IMR-90 (cell line): ENCODE data around the gene ITGAE. TPM values are rescaled to one million over a fixed set of nuclear protein-coding genes. Genes with fewer than 3 reads are reported as not detected.
A peak's percentile ranks its signal among the peaks of the same experiment; 100 is the strongest.

Experiments
- ATAC-seq: fragments of 200-7000 bp; cut with Tn5 transposase; 2 replicates; pipeline ENCODE4 v1.9.1; 2020; ENCODE audit warnings: low read depth, mild to moderate bottlenecking, moderate library complexity
- BruUV-seq: library from RNA; stranded (reverse); fragments of 400-500 nt; replicated peaks from 2 replicates; lab custom pipeline; 2021; lab: Mats Ljungman, UMichigan
- CTCF ChIA-PET: fragments of 300-600 bp; formaldehyde crosslinking; extraction: SDS; loops from one replicate; lab custom pipeline; 2021; ENCODE audit warnings: antibody characterized with exemption; lab: Yijun Ruan, JAX
- POLR2A ChIA-PET: fragments of 300-600 bp; sonication (Branson Sonifier 250); formaldehyde crosslinking; loops from one replicate; lab custom pipeline; 2022; ENCODE audit warnings: antibody characterized with exemption; ENCODE audit not compliant: unreplicated experiment; lab: Charles Lee
- DNase-seq: peaks from one replicate; pipeline ENCODE4 v3.0.0; 2013
- H2AFZ ChIP-seq: replicated peaks from 2 replicates; pipeline ENCODE3; 2013; ENCODE audit warnings: low read length, mild to moderate bottlenecking; ENCODE audit not compliant: poor library complexity
- H2AK5ac ChIP-seq: 2 replicates; pipeline ENCODE4 v1.6.1; 2013; ENCODE audit warnings: low read depth, low read length, inconsistent platforms
- H2AK9ac ChIP-seq: replicated peaks from 2 replicates; pipeline ENCODE3; 2013; ENCODE audit warnings: mild to moderate bottlenecking, low read depth, low read length, moderate library complexity; ENCODE audit not compliant: poor library complexity
- H2BK120ac ChIP-seq: 2 replicates; pipeline ENCODE4 v1.6.1; 2013; ENCODE audit warnings: low read depth, low read length, inconsistent platforms
- H2BK15ac ChIP-seq: 3 replicates; pipeline ENCODE4 v1.6.1; 2013; ENCODE audit warnings: low read depth, low read length, inconsistent platforms
- H2BK20ac ChIP-seq: 2 replicates; pipeline ENCODE4 v1.6.1; 2013; ENCODE audit warnings: low read depth, mild to moderate bottlenecking, inconsistent platforms, low read length, moderate library complexity
- H2BK5ac ChIP-seq: 2 replicates; pipeline ENCODE4 v1.6.1; 2013; ENCODE audit warnings: mild to moderate bottlenecking, low read depth, low read length, inconsistent platforms; ENCODE audit not compliant: poor library complexity, severe bottlenecking
- H3K14ac ChIP-seq: replicated peaks from 2 replicates; pipeline ENCODE4 v1.6.1; 2013; ENCODE audit warnings: low read depth, low read length, inconsistent platforms
- H3K18ac ChIP-seq: 2 replicates; pipeline ENCODE4 v1.6.1; 2013; ENCODE audit warnings: low read depth, low read length, control low read depth
- H3K23ac ChIP-seq: 2 replicates; pipeline ENCODE4 v1.6.1; 2013; ENCODE audit warnings: low read depth, low read length, inconsistent platforms
- H3K27ac ChIP-seq: 2 replicates; pipeline ENCODE4 v1.5.1; 2013; ENCODE audit warnings: mild to moderate bottlenecking, control low read depth, low read length; ENCODE audit not compliant: insufficient read depth
- H3K27me3 ChIP-seq: 2 replicates; pipeline ENCODE4 v1.6.1; 2013; ENCODE audit warnings: low read length; ENCODE audit not compliant: control insufficient read depth, insufficient read depth
- H3K36me3 ChIP-seq: 2 replicates; pipeline ENCODE4 v1.6.1; 2013; ENCODE audit warnings: low read length, mixed read lengths; ENCODE audit not compliant: control insufficient read depth, insufficient read depth
- H3K4ac ChIP-seq: 2 replicates; pipeline ENCODE4 v1.6.1; 2013; ENCODE audit warnings: low read depth, low read length, inconsistent platforms
- H3K4me1 ChIP-seq: 2 replicates; pipeline ENCODE4 v1.6.1; 2013; ENCODE audit warnings: low read length, mixed read lengths; ENCODE audit not compliant: control insufficient read depth, insufficient read depth
- H3K4me2 ChIP-seq: 2 replicates; pipeline ENCODE4 v1.6.1; 2013; ENCODE audit warnings: low read depth, mild to moderate bottlenecking, control low read depth, low read length, moderate library complexity
- H3K4me3 ChIP-seq: 2 replicates; pipeline ENCODE4 v1.5.1; 2013; ENCODE audit warnings: low read depth, mild to moderate bottlenecking, control low read depth, low read length, moderate library complexity; ENCODE audit not compliant: insufficient read depth
- H3K56ac ChIP-seq: 2 replicates; pipeline ENCODE4 v1.6.1; 2013; ENCODE audit warnings: low read length, inconsistent platforms; ENCODE audit not compliant: insufficient read depth; ENCODE audit errors: extremely low read depth
- H3K79me1 ChIP-seq, 2 experiments: 2 replicates each; pipeline ENCODE4 v1.6.1; 2013; ENCODE audit warnings: low read length in 2 of 2, inconsistent platforms in 1 of 2, low read depth in 1 of 2
- H3K9ac ChIP-seq: 2 replicates; pipeline ENCODE4 v1.6.1; 2013; ENCODE audit warnings: low read depth, low read length, control low read depth
- H3K9me1 ChIP-seq: 2 replicates; pipeline ENCODE4 v1.6.1; 2013; ENCODE audit warnings: low read length, inconsistent platforms; ENCODE audit not compliant: insufficient read depth
- H3K9me3 ChIP-seq: 2 replicates; pipeline ENCODE4 v1.6.1; 2013; ENCODE audit warnings: low read length; ENCODE audit not compliant: control insufficient read depth, insufficient read depth
- H4K20me1 ChIP-seq: 2 replicates; pipeline ENCODE4 v1.6.1; 2013; ENCODE audit warnings: low read length, inconsistent platforms; ENCODE audit not compliant: insufficient read depth
- H4K5ac ChIP-seq: 2 replicates; pipeline ENCODE4 v1.6.1; 2013; ENCODE audit warnings: mild to moderate bottlenecking, low read depth, low read length, control low read depth
- H4K8ac ChIP-seq, 2 experiments: 2 replicates each; pipeline ENCODE4 v1.6.1; 2013; ENCODE audit warnings: low read depth in 2 of 2, low read length in 2 of 2, control low read depth in 1 of 2, inconsistent platforms in 1 of 2
- H4K91ac ChIP-seq: 2 replicates; pipeline ENCODE4 v1.6.1; 2013; ENCODE audit warnings: low read depth, low read length, inconsistent platforms; ENCODE audit not compliant: insufficient read depth
- BHLHE40 ChIP-seq: fragments of 150-350 bp; IDR thresholded peaks from 2 replicates; pipeline ENCODE4 v1.6.1; 2016; ENCODE audit warnings: mild to moderate bottlenecking, low read depth, low read length
- POLR2A ChIP-seq: IDR thresholded peaks from 2 replicates; pipeline ENCODE4 v1.6.1; 2012; ENCODE audit warnings: mild to moderate bottlenecking, low read depth, low read length
- WGBS, 2 experiments: methylation state at CpG; one replicate each; pipeline versions ENCODE4 v1.1.5 to v1.1.7; 2013; ENCODE audit warnings: missing lambda C conversion rate in 2 of 2; ENCODE audit not compliant: insufficient read length in 1 of 2; ENCODE audit errors: extremely low coverage in 2 of 2; 5-methylcytosine and 5-hydroxymethylcytosine counted together
- dilution Hi-C: fragments of 300-500 bp; cut with HindIII; formaldehyde crosslinking; loops from one replicate; pipeline ENCODE4 v1.14.3; 2018; ENCODE audit warnings: low sequenced_read_pairs; ENCODE audit not compliant: unreplicated experiment
- in situ Hi-C: fragments of 300-500 bp; cut with MboI; formaldehyde crosslinking; loops from 3 replicates; pipeline ENCODE4 v1.14.3; 2019; ENCODE audit warnings: low sequenced_read_pairs, inconsistent platforms, mixed read lengths
- intact Hi-C: fragments of 100-400 bp; cut with micrococcal nuclease; formaldehyde crosslinking; loops from 2 replicates; pipeline ENCODE4 v1.10.0; 2022
- polyA plus RNA-seq, 3 experiments: library from polyadenylated mRNA; depleted of rRNA; stranded (reverse); fragments of >200 nt; gene quantifications; 2 replicates each; pipeline ENCODE4 v1.2.3, GENCODE V29; 2012; ENCODE audit warnings: low replicate concordance in 1 of 3
- total RNA-seq: library from RNA; depleted of rRNA; stranded (reverse); fragments of >200 nt; gene quantifications from 2 replicates; pipeline ENCODE4 v1.2.3, GENCODE V29; 2012

Gene ITGAE
- total and polyA plus RNA-seq, 2 of the 4 experiments (the other 2 are of a cell fraction), result 54.1 to 60.8 TPM

GRCh38 chr17:3804503-3804931 is 3.5 kb upstream of the ITGAE start:
- BruUV-seq, result no TSS peak
- no peak overlapping the region for H4K8ac ChIP-seq
- H4K20me1 ChIP-seq, result peaks cover 18% of the 10 kb centered on the region
- DNase-seq (peak; percentile 38), ATAC-seq (no peak)
- H3K23ac ChIP-seq, result peak overlapping the region; percentile 78; the same call in 1 of the 2 replicates
- POLR2A ChIA-PET, result no interaction called here
- H4K91ac ChIP-seq, result no peak overlapping the region
- H2AK9ac ChIP-seq, result no peak overlapping the region
- H3K9me3 ChIP-seq, result no peaks in the 10 kb centered on the region
- no peak overlapping the region for H3K4me3 ChIP-seq
- H3K4ac ChIP-seq, result no peak overlapping the region
- CTCF ChIA-PET, result interaction anchor here (2.9 kb wide), 1 partner anchor 67 kb away, joined by 10 read pairs; no protein-coding TSS in a partner anchor
- H2AK5ac ChIP-seq, result peak overlapping the region; percentile 42; the same call in 1 of the 2 replicates
- dilution Hi-C loops, result no loop called here
- in situ Hi-C loops, result loop anchor here (25.0 kb wide), 1 partner anchor 767 kb away; no protein-coding TSS in a partner anchor
- no peak overlapping the region for H3K14ac ChIP-seq
- no peak overlapping the region for H3K4me2 ChIP-seq
- H3K9me1 ChIP-seq, result peaks cover 23% of the 10 kb centered on the region
- H2BK15ac ChIP-seq, result no peak overlapping the region
- TF ChIP-seq POLR2A, result no peak
- TF ChIP-seq BHLHE40, result peak; percentile 47; the same call in 1 of the 2 replicates
- no peak overlapping the region for H3K9ac ChIP-seq
- intact Hi-C loops, result no loop called here
- H3K27me3 ChIP-seq, result no peaks in the 10 kb centered on the region
- no peak overlapping the region for H3K56ac ChIP-seq
- peaks cover 14% of the 10 kb centered on the region for H3K36me3 ChIP-seq
- H2AFZ ChIP-seq, result no peak overlapping the region
- no peak overlapping the region for H2BK20ac ChIP-seq
- H3K27ac ChIP-seq, result no peak overlapping the region
- H2BK120ac ChIP-seq, result no peak overlapping the region
- H3K79me1 ChIP-seq, result peaks cover 0 to 27% of the 10 kb centered on the region in 2 experiments; a peak in 2 of 4 replicates
- WGBS, 2 experiments, result 82% methylated on average over 4 of the region's 6 CpGs; no CpG with 5 or more reads in 1 of the 2 experiments
- H3K4me1 ChIP-seq, result peaks cover 23% of the 10 kb centered on the region
- no peak overlapping the region for H2BK5ac ChIP-seq
- H3K18ac ChIP-seq, result no peak overlapping the region; the same call in 1 of the 2 replicates
- H4K5ac ChIP-seq, result 0 out of 2 replicates have a peak overlapping the region, but pooled peaks have one; percentile 20
